Suppressor macrophage (primary cell): Measurements from ENCODE around the gene UBA52.
A peak's percentile ranks its signal among the peaks of the same experiment; 100 is the strongest.
"Not testable (repeated sequence)": the region's sequence is repeated elsewhere in the genome, so short reads cannot be mapped to it uniquely, and the experiment has no call there.

Experiments
- DNase-seq, 4 experiments: peaks; one replicate each; pipeline ENCODE4 v3.0.0-alpha.2; 2020 to 2022
- total RNA-seq, 17 experiments: gene quantifications; one replicate each; lab custom pipeline; 2026; ENCODE audit warnings: mixed read lengths in 6 of 17, inconsistent platforms in 3 of 17; lab: John Stamatoyannopoulos, UW

Gene UBA52
- 153 to 324 (median 271) reads per million in 17 experiments for total RNA-seq

DNA sequence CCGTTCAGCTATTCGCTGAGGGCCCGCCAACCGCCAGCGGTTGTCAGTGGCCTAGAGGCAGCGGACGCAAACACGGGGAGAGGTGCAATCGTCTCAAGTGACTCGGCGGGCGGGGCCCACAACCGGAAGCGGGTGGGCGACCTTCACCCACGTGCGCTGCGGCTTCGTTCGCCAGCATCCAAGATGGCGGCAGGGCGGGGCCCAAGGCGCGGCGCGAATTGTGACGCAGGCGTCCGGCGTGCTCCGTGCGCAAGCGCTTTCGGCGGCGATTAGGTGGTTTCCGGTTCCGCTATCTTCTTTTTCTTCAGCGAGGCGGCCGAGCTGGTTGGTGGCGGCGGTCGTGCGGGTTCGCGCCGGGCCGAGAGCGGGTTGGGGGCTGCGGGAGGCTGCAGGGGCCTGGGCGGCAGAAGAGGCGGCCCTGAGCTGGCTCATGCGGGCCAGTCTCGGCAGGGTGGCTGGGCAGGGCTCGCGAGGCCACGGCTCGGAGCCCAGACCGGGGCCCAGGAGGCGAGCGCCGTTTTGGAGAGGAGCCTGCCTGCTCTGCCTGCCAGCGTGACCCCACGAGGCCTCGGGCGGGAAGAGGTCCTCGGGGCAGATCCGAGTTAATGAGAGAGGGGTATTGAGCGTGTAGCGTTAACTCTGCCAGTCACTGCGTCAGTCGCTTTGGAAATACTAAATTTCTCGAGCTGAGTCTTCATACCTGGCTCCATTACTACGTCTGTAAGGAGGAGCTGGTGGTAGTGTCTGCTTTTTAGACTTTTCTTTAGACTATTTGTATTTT, at the start of gene UBA52:
Gene UBA52, plus strand, starts transcription at position 294 of the 781 bp plus-strand sequence. CDS start 1,444 bp downstream, outside the sequence.
- peak; percentile 99 to 100 (median 100) for DNase-seq

DNA sequence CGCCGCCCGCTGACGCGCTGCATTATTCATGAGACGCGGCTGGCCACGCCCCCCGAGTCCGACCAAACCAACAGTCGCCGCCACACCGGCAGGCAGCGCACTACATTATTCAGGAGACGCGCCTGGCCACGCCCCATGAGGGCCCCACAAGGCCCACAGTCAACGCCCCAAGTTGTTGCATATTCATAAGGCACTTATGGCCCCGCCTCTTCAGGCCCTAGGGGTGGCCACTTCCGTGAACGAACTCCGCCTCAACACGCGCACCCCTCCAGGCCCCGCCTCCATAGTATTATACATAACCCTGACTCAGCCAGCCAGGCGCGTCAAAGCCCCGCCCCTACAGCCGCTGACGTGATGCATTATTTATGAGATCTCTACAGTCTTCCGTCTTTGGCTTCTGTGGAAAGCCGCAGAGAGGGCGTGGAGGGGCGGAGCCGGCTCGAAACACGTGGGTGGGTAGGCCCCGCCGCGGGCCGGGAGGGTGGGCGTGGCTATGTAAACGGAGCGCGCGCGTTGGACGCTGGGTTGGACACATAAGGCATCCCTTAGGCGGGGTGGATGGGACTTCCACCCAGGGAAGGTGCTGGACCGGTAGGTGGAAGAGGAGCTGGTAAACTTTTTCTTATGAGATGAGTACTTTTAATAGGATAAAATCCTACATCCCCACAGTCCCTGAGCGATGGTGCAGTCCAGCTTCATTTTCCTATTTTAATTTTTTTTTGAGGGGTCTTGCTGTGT, 49.4 kb upstream of the UBA52 start:
- peak; percentile 100 for DNase-seq

DNA sequence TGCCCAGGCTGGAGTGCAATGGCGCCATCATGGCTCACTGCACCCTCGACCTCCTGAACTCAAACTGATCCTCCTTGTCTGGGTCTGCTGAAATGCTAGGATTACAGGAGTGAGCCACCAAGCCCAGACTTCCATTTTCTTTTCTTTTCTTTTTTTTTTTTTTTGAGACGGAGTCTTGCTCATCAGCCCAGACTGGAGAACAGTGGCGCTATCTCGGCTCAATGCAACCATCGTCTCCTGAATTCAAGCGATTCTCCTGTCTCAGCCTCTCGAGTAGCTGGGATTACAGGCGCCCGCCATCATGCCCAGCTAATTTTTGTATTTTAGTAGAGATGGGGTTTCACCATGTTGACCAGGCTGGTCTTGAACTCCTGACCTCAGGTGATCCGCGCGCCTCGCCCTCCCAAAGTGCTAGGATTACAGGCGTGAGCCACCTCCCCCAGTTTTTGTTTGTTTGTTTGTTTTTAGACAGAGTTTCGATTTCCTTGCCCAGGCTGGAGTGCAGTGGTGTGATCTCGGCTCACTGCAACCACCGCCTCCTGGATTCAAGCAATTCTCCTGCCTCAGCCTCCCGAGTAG, 48.7 kb upstream of the UBA52 start:
- DNase-seq, result not testable (repeated sequence)

DNA sequence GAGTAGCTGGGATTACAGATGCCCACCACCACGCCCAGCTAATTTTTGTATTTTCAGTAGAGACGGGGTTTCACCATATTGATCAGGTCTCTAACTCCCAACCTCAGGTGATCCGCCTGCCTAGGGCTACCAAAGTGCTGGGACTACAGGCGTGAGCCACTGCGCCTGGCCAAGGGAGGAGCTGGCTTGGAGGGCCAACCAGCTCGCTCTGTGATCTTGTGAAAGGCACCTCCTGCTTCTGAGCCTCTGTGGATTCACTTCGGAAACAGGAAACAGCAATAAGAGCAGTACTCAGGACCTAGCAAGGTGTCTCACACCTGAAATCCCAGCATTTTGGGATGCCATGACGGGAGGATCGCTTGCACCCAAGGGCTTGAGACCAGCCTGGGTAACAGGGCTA, 47.8 kb upstream of the UBA52 start:
- no peak for DNase-seq

DNA sequence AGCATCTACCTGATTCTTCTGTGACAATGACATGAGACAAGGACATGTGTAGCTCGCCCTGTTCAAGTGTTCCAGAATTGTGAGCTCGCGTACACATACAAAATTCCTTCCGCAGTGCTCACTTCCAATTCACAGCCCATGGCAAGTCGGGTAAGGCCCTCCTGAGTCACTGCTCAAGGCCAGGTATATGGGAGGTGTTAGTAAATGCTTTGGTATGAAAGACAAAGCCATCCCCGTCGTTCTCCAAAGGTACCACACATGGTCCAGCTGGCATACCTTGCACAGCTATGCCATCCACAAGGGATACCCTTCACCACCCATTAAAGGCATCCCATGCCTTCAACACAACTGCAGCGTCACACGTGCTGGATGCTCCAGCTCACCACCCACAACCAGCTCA, 45.3 kb upstream of the UBA52 start:
- DNase-seq, result no peak

DNA sequence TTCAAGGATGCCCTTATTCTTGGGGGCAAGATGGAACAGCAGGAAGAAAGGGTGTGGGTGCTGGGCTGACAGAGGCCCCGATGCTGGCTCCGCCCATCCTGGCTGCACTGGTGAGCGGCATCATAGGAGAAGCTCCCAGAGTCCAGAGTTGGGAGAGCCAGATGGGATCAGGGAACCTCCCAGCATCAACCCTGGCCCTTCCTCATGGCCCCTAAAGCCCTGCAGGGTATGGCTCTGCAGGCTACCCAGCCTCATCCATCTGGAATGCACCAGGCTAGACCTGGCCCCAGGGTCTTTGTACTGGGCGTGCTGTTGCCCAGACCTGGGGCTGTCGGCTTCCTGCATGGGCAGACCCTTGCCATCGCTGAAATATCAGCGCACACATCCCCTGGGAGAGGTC, 41.9 kb upstream of the UBA52 start:
- no peak for DNase-seq

DNA sequence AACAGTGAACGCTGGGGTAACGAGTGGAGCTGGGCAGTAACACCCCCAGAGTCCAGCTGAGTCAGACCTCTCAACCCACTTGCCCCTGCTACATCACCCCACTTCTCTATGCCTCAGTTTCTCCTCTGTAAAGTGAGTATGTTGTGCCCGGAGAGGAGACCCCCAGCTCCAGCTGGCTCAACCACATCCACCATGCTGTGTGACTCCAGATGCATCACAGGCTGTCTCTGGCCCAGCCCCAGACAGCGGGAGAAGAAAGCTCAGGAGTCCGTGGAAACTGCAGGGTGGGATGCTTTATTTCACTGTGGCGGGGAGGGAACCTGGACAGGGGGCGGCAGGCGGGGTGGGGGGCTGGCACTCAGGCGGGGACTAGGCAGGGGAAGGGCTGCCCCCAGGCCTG, 40.2 kb upstream of the UBA52 start:
- no peak for DNase-seq

DNA sequence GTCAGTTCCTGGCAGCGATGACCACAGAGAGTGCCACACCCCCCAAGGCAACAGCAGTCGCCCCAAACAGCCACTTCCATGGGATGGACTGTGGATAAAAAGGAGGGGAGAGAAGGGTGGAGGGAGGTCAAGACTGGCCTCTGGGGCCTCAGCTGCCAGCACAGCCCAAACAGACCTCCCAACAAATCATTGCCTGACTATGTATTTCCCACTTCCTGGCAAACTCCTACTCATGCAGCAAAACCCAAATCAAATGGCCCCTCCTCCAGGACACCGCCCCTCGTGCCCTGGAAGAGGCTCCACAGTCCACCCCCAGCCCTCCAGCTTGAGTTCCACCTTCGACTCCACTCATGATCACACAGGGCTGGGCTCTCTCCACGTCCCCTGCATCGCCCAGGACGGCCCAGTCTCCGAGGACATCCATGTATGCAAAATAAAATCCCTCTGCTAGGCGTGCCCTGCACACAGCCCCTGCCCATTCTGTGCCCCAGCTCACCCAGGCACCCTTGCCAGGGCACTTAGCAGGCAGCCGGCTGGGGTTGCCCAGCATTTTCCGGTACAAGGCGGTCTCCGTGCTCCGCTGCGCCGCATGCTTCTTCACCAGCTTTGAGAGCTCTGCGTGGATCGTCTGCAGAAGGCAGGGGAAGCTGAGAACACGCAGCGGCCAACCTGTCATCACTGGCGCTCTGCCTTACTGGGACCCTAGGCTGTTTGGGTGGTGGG, 39.3 kb upstream of the UBA52 start:
- no peak for DNase-seq

DNA sequence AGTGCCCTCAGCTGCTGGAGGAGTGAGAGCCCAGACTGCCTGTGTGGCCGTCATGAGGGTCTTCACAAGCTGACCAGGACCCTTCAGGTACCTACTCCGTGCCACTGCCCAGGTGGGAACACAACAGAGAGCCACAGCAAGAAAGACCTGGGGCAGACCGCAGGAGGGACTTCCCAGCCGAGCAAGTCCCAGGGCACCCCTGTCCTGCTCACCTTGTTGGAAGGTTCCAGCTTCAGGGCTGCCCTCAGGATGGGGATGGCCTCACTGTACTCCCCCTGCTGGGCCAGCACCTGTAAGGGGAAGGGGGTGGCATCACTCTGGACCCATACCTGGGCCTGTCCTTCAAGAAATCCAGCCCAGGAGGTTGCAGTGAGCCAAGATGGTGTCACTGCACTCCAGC, 38.6 kb upstream of the UBA52 start:
- DNase-seq, result no peak

DNA sequence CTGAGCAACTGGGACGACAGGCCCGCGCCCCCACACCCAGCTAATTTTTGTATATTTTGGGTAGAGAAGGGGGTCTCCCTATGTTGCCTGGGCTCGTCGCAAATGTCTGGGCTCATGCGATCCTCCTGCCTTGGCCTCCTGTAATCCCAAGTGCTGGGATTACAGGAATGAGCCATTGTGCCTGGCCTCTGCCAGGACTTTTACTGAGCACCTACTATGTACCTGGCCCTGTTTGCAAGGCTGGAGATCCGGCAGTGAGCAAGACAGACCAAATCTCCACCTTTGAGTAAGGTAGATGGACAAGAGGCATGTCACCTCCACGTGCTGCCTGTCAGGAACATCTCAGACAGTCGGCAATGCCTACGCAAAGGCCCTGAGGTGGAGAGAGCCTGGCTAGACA, 35.2 kb upstream of the UBA52 start:
- DNase-seq, result no peak

DNA sequence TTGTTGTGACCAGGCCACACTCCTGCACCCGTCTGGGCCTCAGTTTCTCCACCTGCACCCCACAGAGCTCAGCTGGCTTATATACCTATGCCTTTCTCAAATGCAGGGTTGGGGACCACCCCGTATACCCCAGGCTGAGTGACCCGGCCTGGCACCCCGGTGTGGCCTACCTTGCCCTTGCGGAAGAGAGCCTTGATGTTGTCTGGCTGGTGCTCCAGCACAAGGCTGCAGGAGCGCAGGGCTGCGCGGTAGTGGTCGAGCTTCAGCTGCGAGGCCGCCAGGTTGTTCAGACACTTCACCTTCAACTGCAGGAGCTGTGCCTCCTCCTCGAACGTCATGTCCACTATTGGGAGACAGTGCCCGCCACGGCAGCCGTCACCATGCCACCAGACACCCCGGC, 34.2 kb upstream of the UBA52 start:
- DNase-seq, result no peak

DNA sequence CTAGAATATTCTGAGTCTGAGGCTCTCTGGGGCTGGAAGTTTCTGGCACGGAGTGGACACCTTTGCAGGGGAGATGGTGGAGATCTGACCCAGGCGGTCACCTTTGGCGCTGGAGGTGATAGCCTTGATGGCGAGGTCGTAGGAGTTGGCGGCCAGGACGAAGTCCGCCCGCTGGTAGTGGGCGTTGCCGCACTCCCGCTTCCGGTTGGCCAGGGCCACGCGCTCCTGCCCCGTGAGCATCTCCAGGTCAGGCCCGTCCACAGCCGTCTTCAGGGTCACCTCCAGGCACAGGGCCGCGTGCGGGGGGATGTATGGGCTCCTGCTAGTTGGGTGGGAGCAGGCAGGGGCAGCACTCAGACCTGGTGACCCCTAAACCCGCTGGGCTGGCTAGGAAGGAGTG, 33.5 kb upstream of the UBA52 start:
- DNase-seq, result no peak

DNA sequence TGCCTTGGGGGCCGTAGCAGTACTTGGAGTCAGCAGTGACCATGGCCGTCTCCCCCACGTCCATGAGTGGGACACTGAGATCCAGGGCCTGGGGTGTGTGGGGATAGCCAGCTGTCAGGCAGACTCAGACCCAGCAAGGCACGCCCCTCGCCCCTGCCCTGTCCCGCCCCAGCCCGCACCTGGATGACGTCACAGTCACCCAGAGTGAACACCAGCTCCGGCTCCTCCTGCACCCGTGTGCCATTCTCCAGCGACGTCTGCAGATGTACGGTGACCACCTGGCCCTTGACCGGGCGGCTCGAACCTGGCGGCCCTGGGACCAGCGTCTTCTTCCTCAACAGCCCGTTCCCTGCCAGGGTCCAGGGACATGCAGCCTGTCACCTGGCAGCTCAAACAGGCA, 32.3 kb upstream of the UBA52 start:
- DNase-seq, result no peak

DNA sequence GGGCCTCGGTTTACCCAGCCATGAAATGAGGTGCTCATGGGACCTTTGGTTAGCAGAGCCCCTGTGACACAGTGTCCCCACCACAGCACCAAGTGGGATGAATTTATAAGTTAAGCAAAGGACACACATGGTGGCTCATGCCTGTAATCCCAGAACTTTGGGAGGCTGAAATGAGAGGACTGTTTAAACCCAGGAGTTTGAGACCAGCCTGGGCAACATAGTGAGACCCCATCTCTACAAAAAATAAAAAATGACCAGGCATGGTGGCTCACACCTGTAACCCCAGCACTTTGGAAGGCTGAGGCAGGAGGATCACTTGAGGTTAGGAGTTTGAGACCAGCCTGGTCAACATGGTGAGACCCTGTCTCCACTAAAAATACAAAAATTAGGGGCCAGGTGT, 31.5 kb upstream of the UBA52 start:
- DNase-seq, result not testable (repeated sequence)

DNA sequence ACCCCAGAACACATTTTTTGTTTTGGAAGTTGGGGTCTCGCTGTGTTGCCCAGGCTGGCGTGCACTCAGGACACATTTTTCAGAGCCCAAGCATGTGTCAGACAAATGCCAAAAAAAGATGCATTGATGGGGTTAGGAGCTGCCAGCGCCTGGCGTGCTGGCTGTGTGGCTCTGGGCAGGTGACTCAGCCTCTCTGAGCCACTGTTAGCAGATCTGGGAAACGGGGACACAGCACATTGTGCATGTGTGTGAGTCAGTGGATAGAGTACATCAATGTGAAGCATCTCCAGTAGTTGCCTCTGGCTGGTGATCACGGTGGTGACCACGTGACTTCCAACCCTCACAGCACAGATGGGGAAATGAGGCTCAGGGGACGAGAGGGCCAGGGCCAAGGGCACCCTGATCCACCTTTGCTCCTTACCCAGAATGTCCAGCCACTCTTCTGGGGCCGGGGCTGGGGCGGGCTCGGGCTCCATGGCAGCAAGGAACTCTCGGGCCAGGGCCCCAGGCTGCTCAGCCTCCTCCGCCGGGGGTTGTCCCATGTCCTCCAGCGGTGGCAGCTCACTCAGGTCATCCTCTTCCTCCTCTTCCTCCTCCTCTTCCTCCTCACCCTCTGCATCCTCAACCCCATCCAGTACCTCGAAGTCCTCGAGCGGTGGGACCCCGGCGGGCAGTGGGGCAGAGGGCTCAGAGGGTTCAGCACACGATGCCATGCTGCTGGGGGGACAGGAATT, 30.2 kb upstream of the UBA52 start:
- DNase-seq, result peak in 3 of 4 experiments; percentile 15 to 45 (median 38)

DNA sequence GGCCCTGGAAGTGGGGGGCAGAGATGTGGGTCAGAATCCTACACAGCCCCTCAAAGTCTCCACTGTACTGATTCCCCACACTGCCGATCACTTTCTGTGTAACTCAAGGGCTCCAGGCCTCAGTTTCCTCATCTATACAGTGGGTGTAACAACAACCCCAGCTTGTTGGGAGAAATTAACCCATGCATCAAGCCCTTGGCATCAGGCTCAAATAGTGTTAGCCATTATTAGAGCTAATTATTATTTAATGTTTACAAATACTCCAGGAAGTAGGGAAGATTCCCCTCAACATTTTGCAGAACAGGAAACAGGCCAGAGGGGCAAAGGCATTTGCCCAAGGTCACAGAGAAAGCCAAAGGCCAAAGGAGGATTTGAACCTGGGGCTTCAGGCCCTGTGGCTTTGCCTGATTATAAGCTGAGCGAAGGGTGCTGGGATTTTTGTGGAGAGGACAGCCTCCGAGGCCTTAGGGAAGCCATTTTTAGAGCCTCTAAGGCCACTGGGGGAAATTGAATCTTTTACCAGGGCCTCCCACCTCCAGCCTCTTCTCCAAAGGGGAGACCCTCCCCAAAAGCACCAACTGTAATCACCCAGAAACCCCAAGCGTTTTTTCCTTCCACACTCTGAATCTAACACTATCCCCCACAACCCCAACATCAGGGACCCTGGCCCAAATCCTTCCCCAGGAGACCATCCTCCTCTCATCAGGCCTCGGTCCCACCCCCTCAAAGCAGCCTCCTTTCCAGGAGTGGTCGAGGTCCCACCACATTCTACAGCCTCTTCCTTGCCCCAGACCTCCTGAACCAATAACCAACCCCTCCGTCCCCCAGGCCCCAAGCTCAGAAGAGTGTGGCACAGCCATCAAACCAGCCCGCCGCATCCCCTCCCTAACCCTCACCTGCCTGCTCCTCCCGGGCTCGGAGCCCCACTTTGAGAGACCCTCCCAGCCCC, 29.4 kb upstream of the UBA52 start:
- DNase-seq, result peak in 2 of 4 experiments; percentile 30 to 35

DNA sequence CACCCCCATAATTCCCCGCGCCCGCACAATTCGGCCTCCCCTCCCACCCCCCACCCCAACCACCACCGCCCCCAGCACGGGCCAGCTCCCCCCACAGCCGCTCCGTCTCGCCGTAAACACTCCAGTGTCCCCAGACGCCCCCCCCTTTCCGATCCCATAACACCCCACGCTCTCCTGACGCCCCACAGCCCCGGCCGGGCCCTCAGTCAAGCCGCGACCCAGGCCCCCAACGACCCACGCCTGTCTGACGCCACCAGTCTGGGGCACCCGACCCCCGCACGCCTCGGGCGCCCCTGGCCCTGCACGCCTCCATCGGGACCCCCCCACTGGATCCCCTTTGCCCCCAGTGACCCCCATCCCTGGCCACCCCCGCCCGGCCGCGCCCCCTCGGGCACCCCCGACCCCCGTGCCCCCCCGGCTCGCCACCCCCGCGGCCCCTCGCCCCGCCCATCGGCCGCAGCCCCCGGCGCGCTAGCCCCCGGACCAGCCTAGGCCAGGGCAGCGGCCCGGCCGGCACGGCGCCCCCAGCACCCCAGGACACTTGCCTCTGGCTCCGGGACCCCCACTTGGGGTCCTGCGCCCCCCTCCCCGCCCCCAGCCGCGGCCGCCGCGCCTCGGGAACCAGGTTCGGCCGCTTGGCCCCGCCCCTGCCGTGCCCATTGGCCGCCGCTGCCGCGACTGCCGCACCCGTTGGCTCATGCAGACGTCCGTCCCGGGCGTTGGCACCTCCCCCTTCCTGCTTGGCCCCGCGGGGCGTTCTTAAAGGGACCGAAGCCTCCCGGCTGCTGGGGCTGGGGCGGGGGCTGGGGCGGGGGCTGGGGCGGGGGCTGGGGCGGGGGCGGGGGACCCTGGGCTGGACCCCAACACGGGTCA, 28.5 kb upstream of the UBA52 start, which contains the start of gene FKBP8:
Gene FKBP8, minus strand, starts transcription at position 633 of the 873 bp plus-strand sequence. CDS start 1,603 bp downstream, outside the sequence.
- peak; percentile 94 to 98 (median 96) for DNase-seq

DNA sequence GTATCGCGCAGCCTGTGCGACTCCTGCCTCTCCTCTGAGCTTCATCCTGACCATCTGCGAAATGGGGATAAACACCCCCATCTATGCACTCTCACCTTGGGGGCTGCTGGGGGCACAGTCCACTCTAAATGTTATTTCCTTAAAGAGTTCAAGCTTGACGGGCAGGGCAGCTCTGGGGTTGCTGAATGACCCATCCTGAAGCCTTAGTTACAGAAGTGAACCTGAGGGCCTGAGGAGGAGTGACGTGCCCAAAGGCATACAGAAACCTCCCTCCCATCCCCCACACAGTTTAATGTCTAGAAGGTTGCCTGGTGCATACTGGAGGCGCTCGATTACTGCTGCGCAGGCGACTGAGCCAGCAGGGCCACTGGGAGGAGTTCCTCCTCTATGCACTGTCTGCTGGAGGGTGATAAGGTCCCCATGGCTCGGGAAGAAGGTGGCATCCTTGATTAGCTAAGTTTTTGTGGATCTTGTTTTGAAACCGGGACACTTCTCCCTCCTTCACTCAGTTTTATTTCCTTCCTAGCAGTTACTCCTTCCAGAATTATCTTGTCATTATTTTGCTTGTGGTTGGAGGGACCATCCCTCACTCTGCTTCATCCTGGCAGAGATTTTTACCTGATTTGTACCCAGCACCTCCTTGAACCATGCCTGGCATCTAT, 27.7 kb upstream of the UBA52 start:
- DNase-seq, result peak; percentile 85 to 94 (median 90)

DNA sequence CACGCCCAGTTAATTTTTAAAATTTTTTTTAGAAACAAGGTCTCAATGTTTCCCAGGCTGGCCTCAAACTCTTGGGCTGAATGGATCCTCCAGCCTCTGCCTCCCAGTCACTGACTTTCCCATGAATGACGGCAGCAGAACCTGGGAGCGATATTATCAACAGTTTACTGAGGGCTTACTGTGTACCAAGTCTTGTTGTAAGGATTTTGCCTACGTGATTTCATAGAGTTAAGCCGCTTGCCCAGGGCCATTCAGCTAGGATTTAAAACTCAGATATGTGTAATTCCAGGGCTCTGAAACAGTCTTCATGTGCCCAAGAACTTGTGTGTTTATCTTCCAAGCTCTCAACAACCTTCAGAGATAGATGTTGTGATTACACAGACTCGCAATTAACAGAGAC, 20.0 kb upstream of the UBA52 start:
- no peak for DNase-seq
